Coronary artery (tissue), 2 donors: ENCODE measurements around the gene ARHGAP23.

Experiments
- DNase-seq: peaks from one replicate; pipeline ENCODE4 v3.0.0-alpha.2; 2017; ENCODE audit warnings: low spot score
- H3K27ac ChIP-seq, 2 donors: fragments of 200-600 bp; sonication (generic); one replicate each; pipeline ENCODE4 v1.5.1; 2016 to 2019
- H3K4me3 ChIP-seq: fragments of 200-600 bp; sonication (generic); 2 replicates; pipeline ENCODE4 v1.5.1; 2016; ENCODE audit warnings: mild to moderate bottlenecking, moderate library complexity
- TF ChIP-seq, protein P1 (sequence below): fragments of 200-600 bp; sonication (generic); IDR thresholded peaks from one replicate; pipeline ENCODE4 v1.5.1; 2019; ENCODE audit warnings: antibody characterized with exemption

ARHGAP23 gene

DNA sequence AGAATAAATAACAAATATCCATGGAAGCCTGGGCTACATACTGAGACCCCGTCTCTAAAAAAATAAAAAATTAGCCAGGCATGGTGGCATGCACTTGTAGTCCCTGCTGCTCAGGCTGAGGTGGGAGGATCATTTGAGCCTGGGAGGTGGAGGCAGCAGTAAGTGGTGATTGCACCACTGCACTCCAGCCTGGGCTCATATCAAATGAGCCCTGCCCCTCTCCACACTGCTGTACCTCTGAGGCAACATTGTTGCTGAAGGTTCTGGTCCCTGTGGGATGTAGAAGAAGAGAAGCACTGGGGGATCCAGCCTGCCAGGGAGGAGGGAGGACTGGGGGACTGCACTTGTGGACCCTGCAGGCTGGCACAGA, 11.4 kb upstream of the ARHGAP23 start:
- TF ChIP-seq, protein P1, sequence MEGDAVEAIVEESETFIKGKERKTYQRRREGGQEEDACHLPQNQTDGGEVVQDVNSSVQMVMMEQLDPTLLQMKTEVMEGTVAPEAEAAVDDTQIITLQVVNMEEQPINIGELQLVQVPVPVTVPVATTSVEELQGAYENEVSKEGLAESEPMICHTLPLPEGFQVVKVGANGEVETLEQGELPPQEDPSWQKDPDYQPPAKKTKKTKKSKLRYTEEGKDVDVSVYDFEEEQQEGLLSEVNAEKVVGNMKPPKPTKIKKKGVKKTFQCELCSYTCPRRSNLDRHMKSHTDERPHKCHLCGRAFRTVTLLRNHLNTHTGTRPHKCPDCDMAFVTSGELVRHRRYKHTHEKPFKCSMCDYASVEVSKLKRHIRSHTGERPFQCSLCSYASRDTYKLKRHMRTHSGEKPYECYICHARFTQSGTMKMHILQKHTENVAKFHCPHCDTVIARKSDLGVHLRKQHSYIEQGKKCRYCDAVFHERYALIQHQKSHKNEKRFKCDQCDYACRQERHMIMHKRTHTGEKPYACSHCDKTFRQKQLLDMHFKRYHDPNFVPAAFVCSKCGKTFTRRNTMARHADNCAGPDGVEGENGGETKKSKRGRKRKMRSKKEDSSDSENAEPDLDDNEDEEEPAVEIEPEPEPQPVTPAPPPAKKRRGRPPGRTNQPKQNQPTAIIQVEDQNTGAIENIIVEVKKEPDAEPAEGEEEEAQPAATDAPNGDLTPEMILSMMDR, result no peak
- DNase-seq, result no peak
- Histone ChIP-seq H3K4me3 (no peak overlapping the region), H3K27ac (no peak overlapping the region)

DNA sequence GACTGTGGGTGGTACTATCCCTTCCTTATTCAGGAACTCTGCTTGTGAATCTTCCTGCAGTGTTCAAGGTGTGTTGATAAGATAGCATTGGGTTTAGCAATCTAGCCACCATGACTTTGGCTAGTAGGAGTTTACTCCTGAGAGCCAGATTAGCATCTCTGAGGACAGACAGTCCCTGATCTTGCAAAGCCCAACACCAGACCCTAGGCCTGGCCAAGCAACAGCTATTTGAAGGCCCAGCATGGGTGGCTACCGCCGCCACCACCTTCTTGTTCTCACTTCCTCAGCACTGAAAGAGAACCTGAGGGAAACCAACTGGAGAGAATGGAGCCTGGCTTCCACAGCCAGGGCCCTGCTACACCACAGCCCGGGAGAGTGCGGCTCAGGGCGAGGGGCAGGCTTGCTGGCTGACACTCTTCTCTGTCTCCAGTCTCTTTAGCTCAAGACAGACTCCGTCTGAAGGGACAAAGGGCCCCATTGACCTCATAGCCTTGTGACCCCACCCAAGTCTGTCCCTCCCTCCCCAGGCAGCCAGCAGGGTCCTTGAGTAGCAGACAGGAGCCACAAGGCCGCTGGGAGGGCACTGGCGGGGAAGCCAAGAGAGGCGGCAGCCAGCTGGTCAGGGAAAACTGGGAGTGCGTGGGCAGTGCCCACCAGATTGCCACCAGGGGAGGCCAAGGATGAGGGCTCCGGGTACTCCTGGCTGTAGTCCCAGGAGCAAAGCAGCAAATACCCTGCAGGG, 10.9 kb upstream of the ARHGAP23 start:
- H3K27ac ChIP-seq, result no peak overlapping the region
- TF ChIP-seq, protein P1, result no peak
- no peak for DNase-seq
- no peak overlapping the region for H3K4me3 ChIP-seq

DNA sequence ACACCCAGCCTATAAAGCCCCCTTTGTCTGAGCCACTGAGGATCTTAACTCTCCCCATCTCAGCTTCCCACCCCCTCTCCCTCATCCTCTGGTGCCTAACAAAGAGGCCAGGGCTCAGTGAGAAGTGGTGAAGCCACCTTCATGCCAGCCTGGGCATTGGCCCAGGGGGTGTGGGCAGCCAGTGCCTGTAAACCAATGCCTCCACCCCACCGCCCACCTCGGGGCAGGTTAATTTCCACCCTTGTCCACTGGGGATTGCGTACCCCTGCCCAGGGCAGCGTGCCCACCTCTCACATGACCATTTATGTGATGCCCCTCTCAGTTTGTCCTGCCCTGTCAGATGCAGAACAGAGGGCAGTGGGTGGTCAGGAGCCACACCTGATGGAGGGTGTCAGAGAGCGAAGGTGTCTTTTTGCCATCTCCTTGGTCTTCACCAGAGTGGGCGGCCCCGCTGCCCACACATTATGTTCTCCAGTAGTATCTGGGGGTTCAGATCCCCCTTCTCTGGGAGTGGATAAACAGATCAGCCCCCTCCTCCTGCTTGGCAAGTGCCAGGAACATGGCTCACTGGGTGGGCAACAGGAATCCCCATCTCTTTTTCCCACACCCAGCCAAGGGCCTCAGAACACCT, 10.1 kb upstream of the ARHGAP23 start:
- H3K4me3 ChIP-seq, result peak overlapping the region; percentile 79
- TF ChIP-seq, protein P1, result no peak

DNA sequence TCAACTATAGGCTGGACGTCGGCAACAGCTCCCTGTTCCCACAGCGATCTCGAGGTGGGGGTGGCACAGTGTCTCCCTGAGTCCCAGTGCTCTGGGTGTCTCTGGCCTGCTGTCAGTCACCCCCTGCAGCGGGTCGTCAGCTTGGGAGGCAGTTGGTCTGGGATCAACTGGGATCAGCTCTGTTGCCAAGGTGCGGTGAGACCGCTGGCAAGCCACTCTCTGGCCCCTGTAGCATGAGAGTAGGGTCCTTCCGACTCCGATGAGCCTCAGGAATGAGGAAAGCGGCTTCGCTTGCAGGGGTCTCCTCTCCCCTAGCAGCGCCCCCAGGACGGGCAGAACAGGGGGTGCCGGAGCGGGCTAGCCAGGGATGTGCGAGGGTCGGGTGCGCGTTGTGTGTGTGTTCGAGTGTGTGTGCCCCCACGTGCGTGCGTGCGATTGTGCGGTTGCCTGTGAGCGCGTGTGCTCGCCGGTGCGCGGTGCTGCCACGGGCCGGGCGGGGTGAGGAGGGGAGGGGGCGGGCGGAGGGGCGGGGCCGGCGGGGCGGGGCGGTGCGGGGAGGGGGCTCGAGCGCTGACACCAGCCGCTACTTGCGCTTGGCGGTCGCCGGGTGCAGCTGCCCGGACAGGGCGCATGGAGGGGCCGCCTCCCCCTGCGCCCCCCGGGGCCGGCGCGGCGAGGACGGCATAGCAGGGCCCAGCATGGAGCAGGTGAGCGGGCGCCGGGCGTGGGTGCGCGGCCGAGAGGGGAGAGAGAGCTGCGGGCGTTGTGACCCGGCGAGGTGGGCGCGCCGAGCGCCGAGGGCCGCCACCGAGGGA, 9.4 kb upstream of the ARHGAP23 start:
- Histone ChIP-seq H3K27ac (peak overlapping the region in 1 of 2 donors; percentile 85), H3K4me3 (peak overlapping the region; percentile 79)
- TF ChIP-seq, protein P1, result no peak
- no peak for DNase-seq

More for the DNA sequence above, 10.1 kb upstream of the ARHGAP23 start:
- DNase-seq, result no peak
- no peak overlapping the region for H3K27ac ChIP-seq

DNA sequence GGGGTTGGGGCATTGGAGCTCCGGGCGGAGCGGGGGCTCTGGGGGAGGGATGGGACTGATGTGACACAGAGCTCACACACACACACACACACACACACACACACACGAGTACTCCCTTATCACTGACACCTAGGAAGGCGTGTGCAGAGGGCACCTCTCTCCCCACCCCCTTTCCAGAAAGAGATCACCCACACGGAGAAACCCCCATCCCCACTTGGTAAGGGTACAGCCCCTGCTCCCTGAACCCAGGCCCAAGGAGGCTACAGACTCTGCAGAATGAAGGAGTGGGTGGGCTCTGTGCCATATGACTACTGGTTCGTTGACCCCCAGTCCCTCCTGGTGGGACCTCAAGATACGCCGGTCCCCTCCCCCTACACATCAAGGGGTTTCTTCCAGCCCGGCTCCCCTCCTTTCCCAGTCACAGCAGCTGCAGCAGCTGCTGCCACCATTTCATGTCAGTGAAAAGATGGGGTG, 8.7 kb upstream of the ARHGAP23 start:
- H3K27ac ChIP-seq, result peak overlapping the region in 1 of 2 donors; percentile 85
- peak overlapping the region; percentile 79 for H3K4me3 ChIP-seq
- TF ChIP-seq, protein P1, result no peak
- no peak for DNase-seq

DNA sequence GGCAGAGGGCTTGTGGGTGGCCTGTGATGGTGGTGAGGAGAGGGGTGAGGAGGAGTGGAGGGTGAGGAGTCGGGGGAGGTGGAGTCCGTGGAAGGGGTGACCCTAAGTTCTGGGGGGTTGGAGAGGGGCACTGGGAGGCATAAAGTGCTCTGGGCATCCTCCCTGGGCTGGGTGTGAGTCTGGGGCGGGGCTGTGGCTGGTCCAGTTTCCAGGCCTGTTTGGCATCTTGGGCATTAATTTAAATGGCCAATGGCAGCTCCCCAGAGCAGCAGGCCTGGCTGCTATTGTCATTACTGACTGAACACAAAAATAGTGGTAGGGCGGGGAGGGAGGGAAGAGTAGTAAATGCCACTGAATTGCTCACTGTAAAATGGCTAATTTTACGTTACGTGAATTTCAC, 7.7 kb upstream of the ARHGAP23 start:
- peak overlapping the region; percentile 74 to 85 for H3K27ac ChIP-seq
- no peak for DNase-seq
- peak overlapping the region; percentile 47 for H3K4me3 ChIP-seq
- TF ChIP-seq, protein P1, result no peak
